ENCODE data around the gene PTH1R.

- TF ChIP-seq CTCF (IDR thresholded peaks at IDR 0.05; ENCODE audit: insufficient read depth, low read length) (no peak), POLR2AphosphoS5 (IDR thresholded peaks at IDR 0.05; ENCODE audit: low read depth) (no peak), SPI1 (IDR thresholded peaks at IDR 0.05; ENCODE audit: borderline replicate concordance, low read depth) (no peak)
These were observed 48.0 kb downstream of the PTH1R start for GRCh38 chr3:46925585-46925934.
